Measurements from ENCODE around the gene SLC49A3.
"Not testable (repeated sequence)": the region's sequence is repeated elsewhere in the genome, so short reads cannot be mapped to it uniquely, and the experiment has no call there.

Gene SLC49A3

GRCh38 chr4:721261-722168 lies 32.6 kb upstream of the SLC49A3 start:
- DNase-seq, result no peak

GRCh38 chr4:720111-720860 lies 31.3 kb upstream of the SLC49A3 start:
- no peak for DNase-seq

- no peak for DNase-seq
These were observed 29.5 kb upstream of the SLC49A3 start for GRCh38 chr4:718460-718859.

- DNase-seq, result no peak
These were observed 28.8 kb upstream of the SLC49A3 start for GRCh38 chr4:717601-718320.

- no peak for DNase-seq
These were observed 25.1 kb upstream of the SLC49A3 start for GRCh38 chr4:714087-714486.

- no peak for DNase-seq
These were observed 24.1 kb upstream of the SLC49A3 start for GRCh38 chr4:712916-713632.

GRCh38 chr4:712093-712492 lies 23.1 kb upstream of the SLC49A3 start:
- DNase-seq, result no peak

- no peak for DNase-seq
These were observed 22.0 kb upstream of the SLC49A3 start for GRCh38 chr4:710916-711315.

- DNase-seq, result no peak
These were observed 21.2 kb upstream of the SLC49A3 start for GRCh38 chr4:710116-710515.

- DNase-seq, result no peak
These were observed 20.4 kb upstream of the SLC49A3 start for GRCh38 chr4:709348-709747.

- no peak for DNase-seq
These were observed 19.6 kb upstream of the SLC49A3 start for GRCh38 chr4:708631-708933.

GRCh38 chr4:707929-708630 lies 19.1 kb upstream of the SLC49A3 start:
- no peak for DNase-seq

- no peak for DNase-seq
These were observed 18.1 kb upstream of the SLC49A3 start for GRCh38 chr4:706834-707598.

GRCh38 chr4:706083-706633 lies 17.2 kb upstream of the SLC49A3 start:
- not testable (repeated sequence) for DNase-seq

- peak; percentile 98 for DNase-seq
These were observed 16.5 kb upstream of the SLC49A3 start, which contains the start of gene PCGF3 for GRCh38 chr4:705278-706082. TSS of gene PCGF3 (plus strand) at chr4:705832. CDS start at chr4:733681, 27,849 bp downstream.

- DNase-seq, result no peak
These were observed 16.0 kb upstream of the SLC49A3 start for GRCh38 chr4:704971-705277.

- DNase-seq, result no peak
These were observed 15.4 kb upstream of the SLC49A3 start for GRCh38 chr4:704198-704891.

- no peak for DNase-seq
These were observed 14.6 kb upstream of the SLC49A3 start for GRCh38 chr4:703336-704197.

GRCh38 chr4:702618-703048 lies 13.7 kb upstream of the SLC49A3 start:
- DNase-seq, result no peak
